Thyroid gland (tissue), 4 donors: ENCODE data around the gene DAP3.

ENCODE experiments used
- CTCF ChIP-seq, 6 experiments: fragments of 200-600 bp in 3 of 6; fragments of 450-650 bp in 3 of 6; sonication (generic) in 3 of 6; IDR thresholded peaks; one replicate each; pipeline ENCODE4 v1.5.1; 2016 to 2019; ENCODE audit warnings: antibody characterized with exemption in 6 of 6, mild to moderate bottlenecking in 2 of 6, inconsistent platforms in 1 of 6, moderate library complexity in 1 of 6
- POLR2A ChIP-seq, 2 donors: fragments of 450-650 bp; IDR thresholded peaks; one replicate each; pipeline ENCODE4 v1.6.1; 2017; ENCODE audit warnings: antibody characterized with exemption in 2 of 2, mild to moderate bottlenecking in 2 of 2, moderate library complexity in 1 of 2

- TF ChIP-seq CTCF (IDR thresholded peaks at IDR 0.05) (no peak), POLR2A (IDR thresholded peaks at IDR 0.05) (no peak)
Observed at GRCh38 chr1:155673003-155673402, 15.9 kb upstream of the DAP3 start.
